ENCODE results near the gene POLD2. TPM values are rescaled to one million over a fixed set of nuclear protein-coding genes. Genes with fewer than 3 reads are reported as not detected.

POLD2 gene
- total and polyA plus RNA-seq, 2 donors from 2014 or later: 60.0 to 119 TPM

GRCh38 chr7:44116789-44117666, 6.3 kb downstream of the POLD2 start:
- FAIRE-seq (no peak), DNase-seq (peak in 1 of 5 donors; percentile 24)
- H3K9me3 ChIP-seq (ENCODE audit: control insufficient read depth in 2 of 3, insufficient read depth in 1 of 3, low read length in 3 of 3): no peaks in the 10 kb centered on the region
- no peaks in the 10 kb centered on the region for H3K4me1 ChIP-seq (ENCODE audit: control insufficient read depth in 2 of 3, insufficient read depth in 2 of 3, low read depth in 1 of 3, low read length in 3 of 3)
- H3K4me3 ChIP-seq (ENCODE audit: low read length in 3 of 3): no peak overlapping the region
- H3K9ac ChIP-seq (ENCODE audit: low read length in 3 of 3): no peak overlapping the region
- no peak overlapping the region for H3K27ac ChIP-seq (ENCODE audit: low read depth in 2 of 2, low read length in 2 of 2)
- no peak for TF ChIP-seq CTCF (IDR thresholded peaks at IDR 0.05; ENCODE audit: borderline replicate concordance, extremely low read depth, insufficient read depth)
- intact Hi-C loops (cut with DNase I): no loop called here
- H3K36me3 ChIP-seq (ENCODE audit: control insufficient read depth in 2 of 3, insufficient read depth in 3 of 3, low read length in 3 of 3): peaks cover 0 to 6% (median 4%) of the 10 kb centered on the region in 3 donors
- no peaks in the 10 kb centered on the region for H3K27me3 ChIP-seq (ENCODE audit: control insufficient read depth, insufficient read depth, low read length)

GRCh38 chr7:44116087-44116788, 7.1 kb downstream of the POLD2 start:
- DNase-seq: peak in 1 of 5 donors; percentile 60
- H3K27ac ChIP-seq (ENCODE audit: low read depth in 2 of 2, low read length in 2 of 2): no peak overlapping the region
- no peaks in the 10 kb centered on the region for H3K4me1 ChIP-seq (ENCODE audit: control insufficient read depth in 2 of 3, insufficient read depth in 2 of 3, low read depth in 1 of 3, low read length in 3 of 3)
- TF ChIP-seq CTCF (IDR thresholded peaks at IDR 0.05; ENCODE audit: borderline replicate concordance, extremely low read depth, insufficient read depth): no peak
- no peak overlapping the region for H3K4me3 ChIP-seq (ENCODE audit: low read length in 3 of 3)
- H3K9me3 ChIP-seq (ENCODE audit: control insufficient read depth in 2 of 3, insufficient read depth in 1 of 3, low read length in 3 of 3): no peaks in the 10 kb centered on the region
- FAIRE-seq: no peak
- no peaks in the 10 kb centered on the region for H3K27me3 ChIP-seq (ENCODE audit: control insufficient read depth, insufficient read depth, low read length)
- H3K9ac ChIP-seq (ENCODE audit: low read length in 3 of 3): no peak overlapping the region
- H3K36me3 ChIP-seq (ENCODE audit: control insufficient read depth in 2 of 3, insufficient read depth in 3 of 3, low read length in 3 of 3): peaks cover 0 to 6% (median 4%) of the 10 kb centered on the region in 3 donors
- intact Hi-C loops (cut with DNase I): no loop called here

- DNase-seq (peak in 1 of 5 donors; percentile 65), FAIRE-seq (no peak)
- TF ChIP-seq CTCF (IDR thresholded peaks at IDR 0.05; ENCODE audit: borderline replicate concordance, extremely low read depth, insufficient read depth): no peak
- intact Hi-C loops (cut with DNase I): no loop called here
- Histone ChIP-seq H3K27ac (ENCODE audit: low read depth in 2 of 2, low read length in 2 of 2) (no peak overlapping the region), H3K4me3 (ENCODE audit: low read length in 3 of 3) (no peak overlapping the region), H3K9me3 (ENCODE audit: control insufficient read depth in 2 of 3, insufficient read depth in 1 of 3, low read length in 3 of 3) (no peaks in the 10 kb centered on the region), H3K9ac (ENCODE audit: low read length in 3 of 3) (no peak overlapping the region), H3K4me1 (ENCODE audit: control insufficient read depth in 2 of 3, insufficient read depth in 2 of 3, low read depth in 1 of 3, low read length in 3 of 3) (no peaks in the 10 kb centered on the region), H3K36me3 (ENCODE audit: control insufficient read depth in 2 of 3, insufficient read depth in 3 of 3, low read length in 3 of 3) (peaks cover 0 to 5% (median 0%) of the 10 kb centered on the region in 3 donors), H3K27me3 (ENCODE audit: control insufficient read depth, insufficient read depth, low read length) (no peaks in the 10 kb centered on the region)
Observed at GRCh38 chr7:44114586-44115310, 8.6 kb downstream of the POLD2 start.
